Stimulated activated CD8-positive, alpha-beta memory T cell treated with anti-CD3 and anti-CD28 coated beads, Interleukin-4, amount 100 ng/mL, for 4 hours (primary cell): ENCODE measurements around the gene GLRX2.
A peak's percentile ranks its signal among the peaks of the same experiment; 100 is the strongest.
"Not testable (repeated sequence)": the region's sequence is repeated elsewhere in the genome, so short reads cannot be mapped to it uniquely, and the experiment has no call there.

ENCODE experiments used
- DNase-seq, 2 donors: peaks; one replicate each; pipeline ENCODE4 v3.0.0-alpha.2; 2020; ENCODE audit warnings: low read depth in 2 of 2, low spot score in 1 of 2

Gene GLRX2

DNA sequence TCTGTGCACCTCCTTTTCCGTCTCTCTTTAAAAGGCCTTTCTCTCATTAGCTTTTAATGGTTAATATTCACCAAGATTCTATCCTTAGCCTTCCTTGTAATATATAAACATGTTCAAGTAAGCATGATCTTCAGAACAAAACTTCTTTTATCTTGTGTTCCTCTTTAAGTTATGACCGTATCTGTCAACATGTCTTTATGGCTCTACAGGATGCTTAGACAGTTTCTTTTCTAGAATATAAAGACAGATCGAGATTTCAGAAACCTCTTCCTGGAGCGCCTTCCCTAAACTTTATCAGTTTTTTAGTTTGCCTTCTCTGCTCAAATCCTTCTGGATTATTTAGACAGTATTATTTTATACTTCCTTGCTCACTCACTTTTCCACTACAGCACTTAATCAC, 38.6 kb downstream of the GLRX2 start:
- DNase-seq: no peak

DNA sequence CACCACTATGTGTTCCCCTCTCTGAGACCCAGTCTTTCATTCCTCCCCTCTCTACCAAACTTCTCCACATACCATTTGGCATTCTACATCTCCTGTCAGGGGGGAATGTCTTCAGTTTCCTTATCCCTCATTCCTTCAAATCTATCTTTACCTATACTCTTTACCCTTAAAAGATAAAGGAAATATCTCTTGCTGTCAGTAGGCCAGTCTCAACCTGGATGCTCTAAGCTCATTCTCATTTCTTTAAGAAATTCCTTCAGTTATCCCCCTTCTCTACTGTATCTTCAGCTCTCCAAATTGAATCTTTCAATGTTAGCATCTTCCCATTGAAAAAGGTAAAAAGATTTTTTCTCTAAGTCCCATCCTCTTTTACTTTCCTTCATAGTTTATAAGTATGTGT, 39.3 kb downstream of the GLRX2 start:
- no peak for DNase-seq

DNA sequence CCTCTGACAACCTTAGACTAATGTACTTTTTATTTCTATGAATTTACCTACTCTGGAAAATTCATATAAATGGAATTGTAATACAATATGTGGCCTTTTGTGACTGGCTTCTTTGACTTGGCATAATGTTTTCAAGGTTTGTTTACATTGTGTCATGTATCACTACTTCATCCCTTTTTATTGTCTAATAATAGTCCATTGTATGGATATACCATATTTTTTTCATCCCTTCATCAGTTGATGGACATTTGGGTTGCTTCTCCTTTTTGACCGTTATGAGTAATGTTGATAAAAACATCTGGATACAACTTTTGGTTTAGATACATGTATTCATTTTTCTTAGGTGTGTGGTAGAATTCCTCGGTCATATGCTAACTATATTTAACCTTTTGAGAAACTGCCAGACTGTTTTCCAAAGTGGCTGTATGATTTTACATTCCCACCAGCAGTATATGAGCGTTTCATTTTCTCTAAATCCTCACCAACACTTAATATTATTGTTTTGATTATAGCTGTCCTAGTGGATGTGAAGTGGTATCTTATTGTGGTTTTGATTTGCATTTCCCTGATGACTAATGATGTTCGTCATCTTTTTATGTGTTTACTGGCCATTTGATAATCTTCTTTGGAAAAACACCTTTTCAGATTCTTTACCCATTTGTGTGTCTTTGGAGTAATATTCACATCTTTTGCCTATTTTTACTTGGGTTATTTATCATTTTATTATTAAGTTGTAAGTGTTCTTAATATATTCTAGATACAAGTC, 42.3 kb downstream of the GLRX2 start:
- DNase-seq: no peak

DNA sequence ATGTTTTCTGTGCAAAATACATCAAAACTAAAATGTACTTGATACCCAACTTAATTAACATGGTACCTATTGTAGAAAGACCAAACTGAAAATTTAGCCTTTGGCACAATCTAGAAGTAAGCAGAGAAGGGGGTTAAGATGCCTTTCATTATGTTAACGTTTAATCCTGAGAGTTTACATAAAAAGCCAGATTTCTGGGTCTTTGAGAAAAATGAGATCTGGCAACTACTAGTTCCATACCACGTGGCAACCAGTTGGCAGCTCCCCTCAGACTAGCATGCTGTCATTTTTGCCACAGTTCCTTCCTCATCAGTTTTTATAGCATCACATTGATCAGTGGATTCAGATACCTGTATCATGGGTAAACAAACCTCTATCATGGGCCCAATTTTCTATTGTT, 44.3 kb downstream of the GLRX2 start:
- no peak for DNase-seq

DNA sequence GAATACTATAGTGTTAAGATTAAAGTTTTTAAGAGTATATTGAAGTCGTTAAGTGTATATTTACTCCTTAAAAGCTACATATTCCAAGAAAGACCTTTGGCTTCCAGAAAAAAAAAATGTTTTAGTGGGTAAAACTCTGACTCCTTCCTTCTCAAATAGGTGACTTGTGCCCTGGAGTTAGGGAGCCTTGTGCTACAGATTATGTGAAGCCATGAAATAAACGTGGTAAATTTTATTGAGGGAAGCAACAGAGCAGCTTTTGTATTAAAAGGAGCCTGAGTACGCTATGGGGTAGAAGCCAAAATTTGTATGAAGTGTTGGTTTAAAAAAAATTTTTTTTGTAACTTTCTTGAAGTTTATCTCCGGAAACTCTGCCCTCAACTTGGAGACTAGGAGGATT, 44.8 kb downstream of the GLRX2 start:
- no peak for DNase-seq

DNA sequence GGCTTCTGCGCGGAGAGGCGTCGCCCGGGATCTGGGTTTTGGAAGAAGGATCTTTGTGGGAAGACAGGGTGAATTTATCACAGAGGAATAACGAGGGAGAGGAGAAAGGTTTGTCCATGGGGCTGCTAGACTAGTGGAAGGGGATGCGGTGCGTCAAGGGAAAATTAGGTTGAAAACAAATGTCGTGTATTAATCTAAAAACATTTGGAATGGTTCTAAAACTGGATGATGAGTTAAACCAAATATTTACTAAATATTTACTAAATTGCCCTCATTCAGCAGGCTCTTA, 45.2 kb downstream of the GLRX2 start:
- no peak for DNase-seq

DNA sequence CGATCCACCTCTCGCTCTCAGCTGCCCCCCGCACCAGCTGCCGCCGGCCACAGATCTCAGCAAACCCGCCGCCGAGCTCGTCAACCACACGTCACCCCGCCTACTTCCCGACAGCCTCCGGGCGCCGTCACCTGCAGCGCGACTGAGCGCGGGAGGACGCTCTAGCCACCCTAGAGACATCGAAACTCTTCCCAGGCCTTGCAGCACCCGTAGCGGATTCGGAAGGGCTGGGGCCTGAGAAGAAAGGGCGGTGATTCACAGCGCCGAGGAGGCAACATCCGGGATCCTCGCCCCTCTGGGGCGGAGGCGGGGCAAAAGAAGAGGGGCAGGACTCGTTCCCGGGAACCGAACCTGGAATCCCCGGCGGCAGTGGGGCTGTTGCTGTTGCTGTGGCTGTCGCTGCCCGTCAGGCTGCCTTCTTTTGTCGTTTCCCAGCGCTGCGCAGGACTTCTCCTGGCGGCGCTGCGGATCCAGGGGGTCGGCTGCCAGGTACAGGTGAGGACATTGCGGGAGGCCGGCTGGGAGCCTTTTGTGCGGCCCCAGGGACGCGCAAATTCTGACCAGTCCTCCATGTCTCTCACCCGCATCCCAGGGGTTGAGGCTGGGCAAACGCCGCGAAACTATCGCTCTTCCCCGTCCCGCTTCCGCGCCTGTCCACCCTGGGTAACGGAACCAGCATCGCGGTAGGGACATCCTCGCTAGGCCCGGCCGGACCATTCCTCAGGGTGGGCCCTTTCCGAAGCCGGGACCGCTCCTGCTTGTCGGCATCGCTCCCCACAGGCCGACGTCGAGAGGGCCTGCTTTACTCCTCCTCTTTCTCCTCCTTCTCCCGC, 45.7 kb downstream of the GLRX2 start, which contains the start of the genes RO60 and UCHL5:
Gene RO60 (plus strand): TSS at position 331 of the 833 bp plus-strand sequence. CDS start 9,443 bp downstream, outside the sequence.
Gene UCHL5 (minus strand): TSS at position 79 of the 833 bp plus-strand sequence. CDS start 100 bp downstream, outside the sequence.
- DNase-seq: peak; percentile 82 to 87

DNA sequence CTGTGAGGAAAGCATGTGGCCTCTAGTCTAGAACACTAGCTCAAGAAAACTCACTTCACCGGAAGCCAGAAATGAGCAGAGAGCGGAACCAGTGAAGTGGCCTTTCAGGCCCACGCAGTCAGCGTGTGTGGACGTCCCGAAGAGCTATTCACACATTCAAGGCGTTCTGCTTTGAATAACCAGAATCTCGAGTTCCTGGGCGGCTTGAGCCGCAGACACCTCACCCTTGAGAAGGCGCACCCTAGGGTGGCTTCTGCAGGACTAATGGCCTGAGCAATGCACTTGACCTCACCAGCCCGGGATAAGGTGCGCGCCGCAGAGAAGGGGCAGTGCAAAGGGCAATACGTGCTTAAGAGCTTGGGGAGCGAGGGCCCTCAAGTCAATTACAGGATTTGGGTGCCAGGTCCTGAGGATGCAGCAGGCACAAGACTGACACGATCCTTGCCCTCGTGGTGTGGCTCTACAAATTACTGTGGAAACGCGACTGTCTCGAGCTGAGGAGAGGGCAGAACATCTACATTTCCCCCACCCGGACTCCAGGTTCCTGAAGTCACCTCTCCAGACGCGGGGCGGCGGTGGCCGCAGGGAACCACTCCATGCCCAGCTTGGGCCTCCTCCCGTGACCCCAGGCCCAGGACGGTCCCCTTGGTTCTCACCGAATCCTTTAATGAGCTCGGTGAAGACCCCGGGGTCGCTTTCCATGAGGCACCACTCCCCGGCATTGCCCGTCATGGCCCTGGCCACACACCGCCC, 46.5 kb downstream of the GLRX2 start:
- DNase-seq: peak in 1 of 2 donors; percentile 41

DNA sequence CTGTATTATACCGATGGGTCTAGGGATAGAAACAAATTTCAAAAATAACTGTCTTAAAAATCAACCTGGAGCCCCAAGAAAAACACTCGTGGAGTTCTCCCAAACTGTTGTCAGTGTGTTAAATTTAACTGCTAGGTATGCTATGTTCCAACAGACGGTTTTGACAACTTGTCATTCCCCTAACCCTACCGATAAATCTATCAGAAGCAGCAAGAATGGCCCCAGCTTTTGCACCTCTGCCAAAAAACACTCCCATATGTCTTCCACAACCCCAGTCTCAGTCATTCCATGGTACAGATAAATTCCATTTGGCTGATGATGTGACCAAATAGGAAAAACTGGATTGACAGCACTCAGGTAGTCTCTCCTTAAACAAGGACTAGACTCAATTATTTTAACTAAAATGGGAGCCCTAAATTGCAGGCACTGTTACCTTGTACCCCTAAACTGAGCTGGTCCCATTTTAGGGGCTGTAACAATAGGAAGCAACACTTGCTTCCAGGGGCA, 51.0 kb downstream of the GLRX2 start:
- DNase-seq: no peak

DNA sequence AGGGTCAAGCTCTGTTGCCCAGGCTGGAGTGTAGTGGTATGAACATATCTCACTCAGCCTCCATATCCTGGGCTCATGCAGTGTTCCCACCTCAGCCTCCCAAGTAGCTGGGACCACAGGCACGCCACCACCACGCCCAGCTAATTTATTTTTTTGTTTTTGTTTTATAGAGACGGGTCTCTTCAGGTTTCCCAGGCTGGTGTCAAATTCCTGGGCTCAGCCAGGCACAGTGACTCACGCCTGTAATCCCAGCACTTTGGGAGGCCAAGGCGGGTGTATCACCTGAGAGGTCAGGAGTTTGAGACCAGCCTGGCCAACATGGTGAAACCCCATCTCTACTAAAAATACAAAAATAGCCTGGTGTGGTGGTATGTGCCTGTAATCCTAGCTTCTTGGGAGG, 56.3 kb downstream of the GLRX2 start:
- DNase-seq: not testable (repeated sequence)
